SK-N-SH (cell line): ENCODE results near the gene FRMPD3. TPM values are rescaled to one million over a fixed set of nuclear protein-coding genes. Genes with fewer than 3 reads are reported as not detected.

ENCODE experiments used
- CTCF ChIA-PET: fragments of 300-600, 350-600 bp; formaldehyde crosslinking; extraction: SDS; loops from one replicate; lab custom pipeline; 2021; lab: Yijun Ruan, JAX
- POLR2A ChIA-PET: fragments of 350-600 bp; sonication (Branson Sonifier 250); formaldehyde crosslinking; extraction: SDS; loops from one replicate; lab custom pipeline; 2020; ENCODE audit warnings: antibody characterized with exemption, inconsistent platforms; lab: Yijun Ruan, JAX
- DNase-seq: peaks from one replicate; pipeline ENCODE4 v3.0.0; 2012
- H2AFZ ChIP-seq: fragments of 200-600 bp; sonication (generic); 2 replicates; pipeline ENCODE4 v1.8.1; 2016; ENCODE audit warnings: antibody characterized with exemption, mild to moderate bottlenecking, low read depth
- H3F3A ChIP-seq: fragments of 200-600 bp; sonication (generic); replicated peaks from 2 replicates; pipeline ENCODE3; 2016; ENCODE audit warnings: antibody characterized with exemption, mild to moderate bottlenecking; ENCODE audit not compliant: insufficient read depth
- H3K27ac ChIP-seq, 2 experiments: fragments of 200-500 bp in 1 of 2; fragments of 200-600 bp in 1 of 2; sonication (Bioruptor generic) in 1 of 2; sonication (generic), shearing (Covaris generic) in 1 of 2; 2 replicates each; pipeline versions ENCODE4 v1.5.1 to v1.6.1; 2014 to 2016; ENCODE audit warnings: low read depth in 2 of 2, inconsistent platforms in 1 of 2, low read length in 1 of 2, mild to moderate bottlenecking in 1 of 2, mixed read lengths in 1 of 2
- H3K27me3 ChIP-seq: fragments of 200-600 bp; sonication (generic), shearing (Covaris generic); 2 replicates; pipeline ENCODE4 v1.6.1; 2016; ENCODE audit warnings: mixed run types; ENCODE audit not compliant: insufficient read depth
- H3K36me3 ChIP-seq, 2 experiments: fragments of 200-500 bp in 1 of 2; fragments of 200-600 bp in 1 of 2; sonication (Bioruptor generic) in 1 of 2; sonication (generic) in 1 of 2; replicated peaks in 1 of 2; 2 replicates each; pipeline versions ENCODE3 to v1.5.1; 2014 to 2016; ENCODE audit warnings: low read length in 1 of 2, mild to moderate bottlenecking in 1 of 2; ENCODE audit not compliant: insufficient read depth in 2 of 2, control insufficient read depth in 1 of 2
- H3K4me1 ChIP-seq, 2 experiments: fragments of 200-500 bp in 1 of 2; fragments of 200-600 bp in 1 of 2; sonication (Bioruptor generic) in 1 of 2; sonication (generic), shearing (Covaris generic) in 1 of 2; 2 replicates each; pipeline versions ENCODE4 v1.5.1 to v1.6.1; 2014 to 2016; ENCODE audit warnings: low read depth in 1 of 2, low read length in 1 of 2, mixed run types in 1 of 2; ENCODE audit not compliant: insufficient read depth in 2 of 2, control insufficient read depth in 1 of 2
- H3K4me2 ChIP-seq: fragments of 200-600 bp; sonication (generic), shearing (Covaris generic); 2 replicates; pipeline ENCODE4 v1.6.1; 2017; ENCODE audit warnings: mixed run types
- H3K4me3 ChIP-seq, 2 experiments: fragments of 200-500 bp in 1 of 2; fragments of 200-600 bp in 1 of 2; sonication (Bioruptor generic) in 1 of 2; sonication (generic), shearing (Covaris generic) in 1 of 2; 2 replicates each; pipeline versions ENCODE4 v1.5.1 to v1.8.1; 2014 to 2016; ENCODE audit warnings: low read depth in 2 of 2, inconsistent platforms in 1 of 2, low read length in 1 of 2, mild to moderate bottlenecking in 1 of 2, mixed read lengths in 1 of 2, moderate library complexity in 1 of 2
- H3K79me2 ChIP-seq: fragments of 200-600 bp; sonication (generic); 2 replicates; pipeline ENCODE4 v1.8.1; 2017; ENCODE audit warnings: mild to moderate bottlenecking; ENCODE audit not compliant: insufficient read depth
- H3K9ac ChIP-seq: fragments of 200-600 bp; sonication (generic); 2 replicates; pipeline ENCODE4 v1.6.1; 2017; ENCODE audit warnings: mixed run types
- H3K9me2 ChIP-seq: fragments of 200-600 bp; sonication (generic); 2 replicates; pipeline ENCODE4 v1.6.1; 2017; ENCODE audit warnings: mixed run types
- H3K9me3 ChIP-seq: fragments of 200-600 bp; sonication (generic); 2 replicates; pipeline ENCODE4 v1.6.1; 2017; ENCODE audit warnings: mixed run types, mild to moderate bottlenecking, moderate library complexity
- H4K20me1 ChIP-seq: fragments of 200-600 bp; sonication (generic); 2 replicates; pipeline ENCODE4 v1.6.1; 2017; ENCODE audit warnings: mild to moderate bottlenecking, mixed run types; ENCODE audit not compliant: insufficient read depth
- CTCF ChIP-seq: fragments of 200-600 bp; sonication (generic); IDR thresholded peaks from 2 replicates; pipeline ENCODE4 v1.6.1; 2017; ENCODE audit warnings: antibody characterized with exemption, mild to moderate bottlenecking, moderate library complexity
- FOXM1 ChIP-seq: IDR thresholded peaks from 2 replicates; pipeline ENCODE4 v1.4.0; 2012; ENCODE audit warnings: low read depth, mild to moderate bottlenecking
- GABPA ChIP-seq: IDR thresholded peaks from 2 replicates; pipeline ENCODE4 v1.4.0; 2012; ENCODE audit warnings: low read depth, mild to moderate bottlenecking
- GATA2 ChIP-seq: sonication (generic); formaldehyde crosslinking; IDR thresholded peaks from 2 replicates; pipeline ENCODE4 v1.5.0; 2020; ENCODE audit warnings: mild to moderate bottlenecking, missing genetic modification reagents
- IRF3 ChIP-seq: fragments of 150-350 bp; IDR thresholded peaks from 2 replicates; pipeline ENCODE4 v1.6.1; 2016; ENCODE audit warnings: mild to moderate bottlenecking, low read depth, low read length
- JUND ChIP-seq: IDR thresholded peaks from 2 replicates; pipeline ENCODE4 v1.4.0; 2012
- MEF2A ChIP-seq: IDR thresholded peaks from 2 replicates; pipeline ENCODE4 v1.4.0; 2012; ENCODE audit warnings: low read depth, borderline replicate concordance
- MXI1 ChIP-seq: IDR thresholded peaks from 2 replicates; pipeline ENCODE4 v1.6.1; 2012; ENCODE audit warnings: mild to moderate bottlenecking, low read depth, low read length, improper control_type of control experiment
- NFIC ChIP-seq: IDR thresholded peaks from 2 replicates; pipeline ENCODE4 v1.4.0; 2012; ENCODE audit warnings: borderline replicate concordance
- NRF1 ChIP-seq: IDR thresholded peaks from 2 replicates; pipeline ENCODE4 v1.6.1; 2012; ENCODE audit warnings: low read depth, mild to moderate bottlenecking, low read length
- PBX3 ChIP-seq: IDR thresholded peaks from 2 replicates; pipeline ENCODE4; 2012
- REST ChIP-seq: IDR thresholded peaks from 2 replicates; pipeline ENCODE4 v1.6.1; 2012; ENCODE audit warnings: mild to moderate bottlenecking, low read depth, low read length, moderate library complexity
- RXRA ChIP-seq: IDR thresholded peaks from 2 replicates; pipeline ENCODE4 v1.4.0; 2012; ENCODE audit warnings: low read depth, mild to moderate bottlenecking, borderline replicate concordance
- SIN3A ChIP-seq: IDR thresholded peaks from 2 replicates; pipeline ENCODE4 v1.6.1; 2012; ENCODE audit warnings: low read depth, mild to moderate bottlenecking, low read length, moderate library complexity, borderline replicate concordance
- SMC3 ChIP-seq: IDR thresholded peaks from 2 replicates; pipeline ENCODE4 v1.6.1; 2012; ENCODE audit warnings: low read depth, low read length, improper control_type of control experiment
- TAF1 ChIP-seq: IDR thresholded peaks from 2 replicates; pipeline ENCODE4 v1.6.1; 2012; ENCODE audit warnings: low read depth, mild to moderate bottlenecking, low read length, moderate library complexity, borderline replicate concordance
- USF1 ChIP-seq: IDR thresholded peaks from 2 replicates; pipeline ENCODE4 v1.4.0; 2012; ENCODE audit warnings: low read depth, borderline replicate concordance
- ZBTB33 ChIP-seq: IDR thresholded peaks from 2 replicates; pipeline ENCODE4 v1.4.0; 2012; ENCODE audit warnings: low read depth, borderline replicate concordance
- WGBS: methylation state at CpG from one replicate; pipeline ENCODE4 v1.1.6; 2017; ENCODE audit warnings: low lambda C conversion rate; 5-methylcytosine and 5-hydroxymethylcytosine counted together
- polyA plus RNA-seq, 3 experiments: library from polyadenylated mRNA; depleted of rRNA; stranded (reverse); fragments of >200 nt; gene quantifications; 2 replicates each; pipeline ENCODE4 v1.2.3, GENCODE V29; 2012

FRMPD3 gene
- polyA plus RNA-seq, 1 of the 3 experiments (the other 2 are of a cell fraction), result 0.03 TPM

GRCh38 chrX:107477406-107477805, 28.0 kb downstream of the FRMPD3 start:
- H3K27ac ChIP-seq, result no peak overlapping the region
- no peaks in the 10 kb centered on the region for H3F3A ChIP-seq
- H3K79me2 ChIP-seq, result no peaks in the 10 kb centered on the region
- H3K9me2 ChIP-seq, result no peaks in the 10 kb centered on the region
- H3K9ac ChIP-seq, result no peak overlapping the region
- no peak overlapping the region for H2AFZ ChIP-seq
- no peaks in the 10 kb centered on the region for H4K20me1 ChIP-seq
- no peak overlapping the region for H3K4me3 ChIP-seq
- H3K27me3 ChIP-seq, result peaks cover 33% of the 10 kb centered on the region; the same call in 1 of the 2 replicates
- DNase-seq, result no peak
- no peaks in the 10 kb centered on the region for H3K4me1 ChIP-seq
- H3K9me3 ChIP-seq, result no peaks in the 10 kb centered on the region
- TF ChIP-seq SMC3 (no peak), FOXM1 (no peak), TAF1 (no peak), ZBTB33 (no peak), GABPA (no peak), REST (no peak), USF1 (no peak), MEF2A (no peak), IRF3 (no peak), NFIC (no peak), NRF1 (no peak), CTCF (no peak), JUND (no peak), MXI1 (no peak), GATA2 (CRISPR knock-in tag) (no peak), SIN3A (no peak), PBX3 (no peak), RXRA (no peak)
- CTCF ChIA-PET, result no interaction called here
- POLR2A ChIA-PET, result no interaction called here
- H3K4me2 ChIP-seq, result no peak overlapping the region
- no peaks in the 10 kb centered on the region for H3K36me3 ChIP-seq
- 23% methylated on average over 3 of the region's 4 CpGs for WGBS
